ENCODE measurements around the gene NCK2. TPM values are rescaled to one million over a fixed set of nuclear protein-coding genes. Genes with fewer than 3 reads are reported as not detected.

The NCK2 gene
- total RNA-seq, 1 donor from 2014 or later = 51.1 TPM

DNA sequence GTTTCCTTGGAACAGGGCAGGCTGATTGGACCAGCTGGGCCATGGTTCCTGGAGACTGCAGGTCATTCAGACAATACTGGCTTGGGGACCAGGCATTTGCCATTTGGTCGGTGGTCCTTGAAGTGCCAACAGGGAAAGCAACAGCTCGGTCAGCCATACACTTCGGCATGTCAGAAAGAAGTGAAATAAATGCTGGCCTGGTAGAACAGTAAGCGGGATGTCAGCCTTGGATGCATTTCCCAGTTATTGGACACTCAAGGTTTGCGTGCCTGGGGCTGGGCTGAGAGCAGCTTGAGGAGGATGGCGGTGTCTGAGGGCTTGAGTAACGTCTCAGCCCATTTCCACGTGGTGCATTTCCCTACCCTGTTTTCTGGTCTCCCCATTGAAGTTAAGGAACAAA lies 75.4 kb downstream of the NCK2 start:
- no peak for DNase-seq

DNA sequence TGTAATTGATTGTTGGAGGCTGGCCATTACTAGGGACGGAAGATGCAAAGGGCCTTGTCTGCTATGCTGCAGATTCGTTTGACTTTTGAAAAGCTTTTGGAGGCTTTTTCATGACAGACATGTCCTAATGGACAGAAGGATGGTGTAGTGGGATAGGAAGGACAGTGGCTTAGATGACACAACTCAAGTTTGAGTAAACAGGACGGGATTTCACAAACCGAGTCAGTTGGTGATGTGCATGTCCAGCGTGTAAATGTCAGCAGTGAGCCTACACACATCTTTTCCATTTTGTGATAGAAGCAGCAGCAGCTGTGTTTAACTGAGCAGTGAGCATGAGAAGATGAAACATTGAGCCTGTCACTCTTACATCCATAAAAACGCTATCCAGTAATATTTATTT lies 76.0 kb downstream of the NCK2 start:
- DNase-seq = no peak

DNA sequence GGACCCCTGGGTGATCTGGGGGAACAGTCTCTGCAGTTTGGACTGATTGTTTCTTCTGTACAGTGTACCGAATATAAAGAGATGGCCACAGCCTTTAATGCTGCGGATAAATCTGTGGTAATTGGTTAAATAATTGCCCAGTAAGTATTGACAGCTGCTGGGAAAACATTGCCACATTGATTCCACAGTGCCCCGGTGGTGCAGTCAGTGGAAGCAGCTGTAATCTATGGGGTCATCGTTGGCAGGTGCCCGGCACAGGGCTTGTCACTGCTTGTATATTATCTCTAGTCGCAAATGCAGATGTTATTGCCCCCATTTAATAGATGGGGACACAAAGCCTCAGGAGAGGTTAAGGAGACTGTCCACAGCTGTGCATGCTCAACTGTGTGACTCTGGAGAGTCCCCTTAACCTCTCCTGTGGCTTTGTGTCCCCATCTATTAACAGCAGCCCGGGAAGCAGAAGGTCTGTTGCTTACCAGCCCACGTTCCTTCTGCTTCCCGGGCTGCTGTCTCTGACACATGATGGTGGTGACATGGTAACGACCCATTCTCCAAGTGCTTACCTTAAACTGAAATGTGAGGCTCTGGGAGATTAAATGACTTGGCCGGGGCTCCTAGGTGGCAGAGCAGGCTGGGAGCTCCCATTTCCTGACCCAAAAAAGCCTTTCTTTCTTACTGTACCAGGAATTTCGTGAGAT lies 76.9 kb downstream of the NCK2 start:
- no peak for DNase-seq

DNA sequence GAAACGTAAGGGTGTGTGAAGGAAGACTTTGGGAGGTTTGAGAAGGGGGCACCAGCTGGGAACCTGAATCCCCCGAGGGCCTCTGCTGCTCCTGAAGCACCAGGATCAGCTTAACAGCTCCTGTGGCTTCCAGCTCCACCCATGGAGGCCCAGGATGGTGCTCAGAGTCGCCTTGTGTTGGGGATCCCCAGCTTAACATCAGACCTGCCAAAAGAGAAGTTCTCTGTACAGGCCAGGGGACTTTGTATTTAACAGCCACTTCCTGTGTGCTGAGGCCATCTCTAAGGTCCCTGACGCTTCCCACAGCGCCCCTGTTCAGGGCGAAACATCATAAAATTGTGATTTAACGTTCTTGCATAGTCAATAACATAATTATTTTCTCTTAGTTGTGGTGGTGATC lies 77.5 kb downstream of the NCK2 start:
- no peak for DNase-seq

DNA sequence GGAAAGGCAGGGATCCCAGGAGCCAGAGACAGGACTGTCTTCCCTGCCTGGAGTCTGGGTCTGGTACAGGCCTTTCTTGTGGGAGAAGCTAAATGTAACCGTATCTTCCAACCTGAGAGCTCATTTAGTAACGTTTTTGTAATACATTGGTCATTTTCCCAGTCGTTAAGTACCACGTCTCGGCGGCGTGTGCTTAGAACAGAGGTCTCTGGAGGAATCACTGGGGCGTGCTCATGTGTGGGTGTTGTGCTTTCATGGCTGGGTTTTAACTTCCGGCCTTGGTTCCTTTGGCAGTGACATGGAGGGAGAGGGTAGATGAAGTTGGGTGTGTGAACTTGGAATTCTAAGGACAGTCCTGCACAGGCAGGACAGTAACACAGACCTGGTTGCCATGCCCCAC lies 79.7 kb downstream of the NCK2 start:
- DNase-seq = no peak

DNA sequence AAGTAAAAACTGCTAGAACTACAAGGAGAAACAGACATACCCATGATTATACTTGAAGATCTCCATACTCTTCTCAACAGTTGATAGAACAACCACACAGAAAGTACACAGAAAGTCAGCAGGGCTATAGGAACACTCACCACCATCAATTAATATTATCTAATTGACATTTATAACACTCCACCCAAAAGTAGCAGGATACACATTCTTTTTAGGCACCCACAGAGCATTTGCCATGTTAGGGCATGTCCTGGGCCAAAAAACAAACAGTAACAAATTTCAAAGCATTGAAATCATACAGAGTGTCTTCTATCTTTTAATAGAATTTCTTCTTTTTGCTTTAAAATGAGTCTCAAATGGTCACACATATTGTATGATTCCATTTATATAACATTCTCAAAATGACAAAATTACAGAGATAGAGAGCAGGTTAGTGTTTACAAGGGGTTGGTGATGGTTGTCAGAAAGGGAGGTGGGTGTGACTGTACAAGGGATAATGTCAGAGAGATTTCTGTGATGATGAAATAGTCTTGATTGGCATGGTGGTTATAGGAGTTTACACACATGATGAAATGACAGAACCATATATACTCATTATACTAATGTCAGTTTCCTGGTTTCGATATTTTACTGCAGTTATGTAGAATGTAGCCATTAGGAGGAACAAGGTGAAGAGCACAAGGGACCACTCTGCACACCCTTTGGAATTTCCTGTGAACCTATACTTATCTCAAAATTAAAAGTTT lies 82.8 kb downstream of the NCK2 start:
- DNase-seq = no peak

DNA sequence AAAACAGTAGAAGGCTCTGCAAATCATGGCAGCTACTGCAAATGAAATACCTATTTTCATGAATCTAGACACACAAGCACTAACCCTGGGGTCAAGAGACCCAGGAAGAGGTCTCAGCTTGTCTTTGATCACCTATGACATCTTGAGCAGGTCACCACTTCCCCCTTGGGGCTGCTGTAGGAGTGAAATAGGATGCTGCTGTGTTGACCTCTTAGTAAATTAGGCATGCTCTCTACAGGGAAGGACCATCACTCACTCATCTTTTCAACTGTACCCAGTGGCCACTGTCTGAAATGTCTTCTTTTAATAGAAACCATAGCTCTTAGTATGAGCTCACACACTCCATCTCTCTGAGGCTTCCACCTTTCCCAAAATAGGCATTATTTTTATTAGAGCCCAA lies 83.8 kb downstream of the NCK2 start:
- DNase-seq = no peak

DNA sequence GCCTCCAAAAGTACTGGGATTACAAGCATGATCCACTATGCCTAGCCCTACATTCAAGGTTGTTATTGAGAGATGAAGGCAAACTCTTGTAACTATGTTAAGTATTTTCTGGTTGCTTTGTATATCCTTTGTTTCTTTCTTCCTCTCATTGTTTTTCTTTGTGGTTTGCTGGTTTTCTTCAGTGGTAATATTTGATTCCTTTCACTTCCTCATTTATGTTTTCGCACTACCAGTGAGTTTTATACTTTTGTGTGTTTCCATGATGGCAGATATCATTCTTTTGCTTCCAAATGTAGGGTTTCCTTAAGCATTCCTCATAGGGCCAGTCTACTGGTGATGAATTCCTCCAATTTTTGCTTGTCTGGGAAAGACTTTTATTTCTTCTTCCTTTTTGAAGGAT lies 90.2 kb downstream of the NCK2 start:
- DNase-seq = no peak

DNA sequence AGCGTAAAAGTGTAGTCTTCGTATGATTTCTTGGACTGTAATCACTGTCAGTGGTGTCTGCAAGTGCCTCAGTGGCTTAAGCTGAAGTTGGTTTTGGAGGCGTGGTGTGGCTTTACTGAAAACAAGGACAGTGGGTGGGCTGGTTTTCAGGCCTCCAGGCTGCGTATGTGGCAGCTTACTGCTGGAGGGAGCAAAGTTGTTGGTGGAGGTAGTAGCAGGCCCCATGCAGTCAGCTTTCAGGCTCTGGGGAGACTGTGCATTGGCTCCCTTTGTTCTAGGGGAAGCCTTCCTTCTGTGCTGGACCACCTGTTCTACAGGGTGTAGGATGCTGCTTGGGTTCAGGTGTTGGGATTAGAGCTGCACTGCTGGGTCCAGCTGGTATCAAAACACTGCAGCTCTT lies 91.6 kb downstream of the NCK2 start:
- DNase-seq = no peak

DNA sequence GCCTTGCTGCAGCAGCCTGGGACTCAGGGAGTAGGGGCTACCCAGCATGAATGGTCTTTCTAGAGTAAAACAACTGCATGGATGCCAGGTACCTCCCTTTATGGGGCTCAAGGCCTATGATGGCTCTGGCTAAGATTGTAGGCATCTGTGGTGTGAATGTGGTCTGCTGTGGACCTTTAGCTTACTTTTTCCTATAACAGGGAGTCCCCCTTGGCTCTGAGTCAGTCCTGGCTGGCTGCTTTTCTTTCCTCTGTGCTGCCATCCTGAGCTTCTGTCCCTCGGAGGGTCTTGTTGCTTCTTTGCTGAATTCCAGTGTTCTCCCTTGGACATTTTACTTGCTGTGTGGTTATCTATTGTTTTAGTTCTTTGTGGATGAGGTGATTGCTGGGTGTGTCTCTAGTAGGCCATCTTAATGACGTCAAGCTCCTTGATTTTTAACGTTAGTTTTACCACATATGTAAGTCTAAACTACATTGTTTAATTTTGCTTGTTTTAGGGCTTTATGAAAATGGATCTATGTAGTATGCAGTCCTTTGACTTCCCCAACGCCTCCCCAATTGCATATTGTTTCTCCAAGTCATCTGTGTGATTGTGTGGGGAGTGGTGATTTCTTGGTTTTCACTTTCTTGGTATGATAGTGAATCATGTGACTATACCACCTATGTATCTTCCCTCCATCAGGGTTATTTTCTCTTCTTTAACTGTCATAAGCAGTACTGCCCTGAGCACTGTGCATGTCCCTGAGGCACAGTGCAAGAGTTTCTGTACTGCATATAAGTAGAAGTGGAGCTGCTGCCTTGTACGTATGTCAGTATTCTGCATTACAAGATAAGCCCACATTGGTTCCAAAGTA lies 92.4 kb downstream of the NCK2 start:
- DNase-seq = no peak

DNA sequence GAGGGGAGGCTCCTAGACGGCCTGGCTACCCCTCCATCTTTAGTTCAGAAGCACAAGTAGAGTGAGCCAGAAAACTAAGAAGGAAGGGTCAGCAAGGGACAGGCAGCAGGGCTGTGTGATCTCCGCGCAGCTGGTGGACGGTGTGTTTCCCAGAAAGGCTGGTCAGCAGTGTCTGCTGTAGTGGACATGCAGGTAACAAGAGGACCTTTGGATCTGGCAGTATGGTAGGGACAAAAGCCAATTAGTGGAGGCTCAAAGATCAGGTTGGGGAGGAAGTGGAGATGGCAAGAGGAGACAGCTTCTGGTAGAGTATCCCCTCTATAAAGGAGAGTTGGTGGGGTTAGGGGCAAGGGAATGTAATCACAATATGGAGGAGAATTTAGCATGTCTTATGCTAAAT lies 95.1 kb downstream of the NCK2 start:
- DNase-seq = no peak

DNA sequence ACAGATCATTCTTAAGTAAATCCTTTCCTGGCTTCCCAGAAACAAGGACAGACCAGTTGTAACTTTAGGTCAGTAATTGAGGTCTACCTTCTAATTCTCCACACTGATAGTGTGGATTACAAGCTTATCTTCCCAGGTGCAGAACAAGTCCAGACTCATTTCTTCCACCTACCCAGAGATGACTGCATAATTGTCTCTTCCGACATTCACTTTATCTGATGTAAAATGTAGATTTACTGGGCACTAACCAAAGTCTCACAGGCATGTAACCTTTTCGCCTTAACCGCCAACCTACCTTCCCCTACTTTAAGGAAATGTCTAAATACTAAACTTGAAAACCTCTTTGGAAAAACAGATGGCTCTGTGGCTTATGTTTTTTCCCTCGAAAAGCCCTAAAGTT lies 96.2 kb downstream of the NCK2 start:
- DNase-seq = no peak

DNA sequence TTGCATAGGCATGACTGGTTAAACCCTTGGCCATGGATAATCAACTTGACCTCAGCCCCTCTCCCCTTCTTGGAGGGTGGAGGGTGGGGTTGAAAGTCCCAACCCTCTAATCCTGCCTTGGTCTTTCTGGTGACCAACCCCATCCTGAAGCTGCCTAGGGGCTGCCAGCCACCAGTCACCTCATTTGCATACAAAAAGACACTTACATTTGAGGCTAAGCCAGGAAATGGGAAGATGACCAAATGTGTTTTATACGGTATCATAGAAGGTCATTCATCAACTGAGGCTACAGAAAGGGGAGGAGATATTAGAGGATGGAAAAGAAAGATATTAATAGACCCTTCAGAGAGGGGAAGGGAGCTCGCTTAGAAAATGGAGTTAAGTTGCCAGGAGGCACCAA lies 96.8 kb downstream of the NCK2 start:
- DNase-seq = no peak

DNA sequence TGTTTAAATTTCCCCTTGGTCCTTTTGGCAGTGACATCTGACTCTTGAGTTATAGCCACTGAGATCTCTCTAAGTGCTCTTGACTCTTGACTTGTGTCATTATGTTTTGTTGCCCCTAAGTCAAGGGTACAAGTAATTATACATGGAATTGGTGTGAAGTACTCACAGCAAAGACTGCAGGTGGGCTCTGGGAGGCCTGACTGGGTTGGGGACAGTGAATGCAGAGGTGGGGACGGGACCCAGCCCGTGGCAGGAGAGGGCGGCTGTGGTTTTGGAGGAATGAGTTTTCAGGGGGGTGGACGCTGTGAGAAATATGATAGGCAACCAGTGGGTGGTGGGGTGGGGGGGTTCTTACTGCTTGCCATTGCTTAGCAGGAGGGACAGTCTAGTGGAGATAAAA lies 97.8 kb downstream of the NCK2 start:
- no peak for DNase-seq

DNA sequence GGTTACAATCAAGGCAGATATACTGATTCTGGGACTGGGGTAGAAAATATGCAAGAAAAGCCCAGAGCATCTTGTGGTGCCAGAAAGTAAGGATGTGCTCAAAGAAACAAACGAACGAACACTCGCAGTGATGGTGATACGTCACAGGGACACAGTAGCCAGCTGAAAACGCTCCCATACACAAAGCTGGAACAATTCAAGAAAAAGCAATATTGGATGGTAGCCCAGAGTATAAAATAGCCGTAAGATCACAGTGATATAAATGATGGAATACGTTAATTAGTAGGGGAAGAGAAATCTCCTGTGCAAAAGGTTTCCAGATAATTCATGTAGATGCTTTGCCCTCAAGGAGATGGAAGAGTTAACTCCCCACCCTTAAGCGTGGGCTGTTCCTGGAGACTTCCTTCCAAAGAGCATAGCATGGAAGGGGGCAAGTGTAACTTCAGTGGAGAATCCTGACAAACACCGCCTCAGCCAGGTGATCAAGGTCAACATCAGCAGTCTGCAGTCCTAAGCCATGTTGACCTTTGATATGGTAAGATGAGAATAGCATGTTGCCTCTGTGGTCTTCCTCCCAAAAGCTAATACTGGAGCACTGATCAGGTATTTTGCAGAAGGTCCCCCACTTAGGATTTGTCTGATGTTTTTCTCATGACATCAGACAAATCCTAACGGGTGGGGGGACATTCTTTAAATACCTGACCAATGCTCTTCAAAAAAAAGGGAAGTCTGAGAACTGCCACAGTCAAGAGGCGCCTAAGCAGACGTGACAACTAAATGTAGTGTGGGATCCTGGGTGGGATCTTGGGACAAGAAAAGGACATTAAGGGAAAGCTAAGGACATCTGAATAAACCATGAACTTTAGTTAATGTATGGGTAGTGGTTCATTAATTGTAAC lies 99.0 kb downstream of the NCK2 start:
- no peak for DNase-seq

DNA sequence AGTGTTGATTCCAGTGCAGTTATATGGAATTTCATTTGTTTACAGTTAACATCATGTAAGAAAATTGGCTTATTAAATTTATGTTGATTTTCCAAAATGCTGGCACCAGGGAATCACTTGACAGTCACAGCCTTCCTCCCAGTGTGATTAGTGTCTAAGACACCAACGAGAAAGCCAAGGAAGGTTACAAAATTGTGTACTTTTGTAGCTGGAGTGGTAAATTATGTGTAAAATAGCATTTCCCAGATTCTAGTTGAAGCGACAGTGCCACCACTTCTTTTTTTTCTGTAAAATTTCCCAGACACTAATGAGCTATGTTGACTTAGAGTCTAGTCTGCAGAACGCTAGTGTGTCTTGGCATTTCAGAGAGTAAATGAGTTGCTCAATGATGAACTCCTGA lies 101.3 kb downstream of the NCK2 start:
- DNase-seq = no peak

DNA sequence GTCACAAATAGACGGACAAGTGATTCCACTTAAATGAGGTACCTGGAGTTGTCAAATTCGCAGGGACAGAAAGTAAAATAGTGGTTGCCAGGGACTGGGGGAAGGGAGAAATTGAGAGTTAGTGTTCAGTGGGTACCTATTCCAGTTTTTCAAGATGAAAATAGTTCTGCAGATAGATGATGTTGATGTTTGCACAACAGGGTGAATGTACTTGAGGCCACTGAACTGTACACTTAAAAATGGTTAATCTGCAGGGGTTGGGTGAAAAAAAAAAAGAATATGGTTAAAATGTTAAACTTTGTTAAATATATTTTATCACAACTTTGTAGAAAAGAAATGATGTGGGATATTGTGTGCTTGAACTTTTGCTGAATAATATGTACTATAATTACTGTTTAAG lies 102.3 kb downstream of the NCK2 start:
- DNase-seq = no peak

DNA sequence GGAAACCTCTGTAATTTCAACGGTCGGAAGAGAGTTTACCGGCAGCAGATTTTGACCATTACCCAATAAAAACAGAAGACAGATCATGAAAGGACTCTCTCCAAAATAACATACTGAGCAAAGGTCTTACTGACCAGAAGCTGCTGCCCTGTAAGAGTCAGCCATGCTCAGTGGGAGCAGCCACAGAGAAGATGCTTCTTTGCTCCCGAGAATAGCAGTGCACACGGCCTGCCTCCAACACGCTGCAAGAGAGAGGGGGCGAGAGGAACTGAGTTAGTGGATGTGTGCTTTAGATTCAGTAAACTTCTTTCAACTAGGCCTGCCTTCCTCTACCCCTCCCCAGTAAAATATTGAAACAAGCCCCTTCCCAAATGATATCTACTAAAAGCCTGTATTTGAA lies 103.7 kb downstream of the NCK2 start:
- no peak for DNase-seq

DNA sequence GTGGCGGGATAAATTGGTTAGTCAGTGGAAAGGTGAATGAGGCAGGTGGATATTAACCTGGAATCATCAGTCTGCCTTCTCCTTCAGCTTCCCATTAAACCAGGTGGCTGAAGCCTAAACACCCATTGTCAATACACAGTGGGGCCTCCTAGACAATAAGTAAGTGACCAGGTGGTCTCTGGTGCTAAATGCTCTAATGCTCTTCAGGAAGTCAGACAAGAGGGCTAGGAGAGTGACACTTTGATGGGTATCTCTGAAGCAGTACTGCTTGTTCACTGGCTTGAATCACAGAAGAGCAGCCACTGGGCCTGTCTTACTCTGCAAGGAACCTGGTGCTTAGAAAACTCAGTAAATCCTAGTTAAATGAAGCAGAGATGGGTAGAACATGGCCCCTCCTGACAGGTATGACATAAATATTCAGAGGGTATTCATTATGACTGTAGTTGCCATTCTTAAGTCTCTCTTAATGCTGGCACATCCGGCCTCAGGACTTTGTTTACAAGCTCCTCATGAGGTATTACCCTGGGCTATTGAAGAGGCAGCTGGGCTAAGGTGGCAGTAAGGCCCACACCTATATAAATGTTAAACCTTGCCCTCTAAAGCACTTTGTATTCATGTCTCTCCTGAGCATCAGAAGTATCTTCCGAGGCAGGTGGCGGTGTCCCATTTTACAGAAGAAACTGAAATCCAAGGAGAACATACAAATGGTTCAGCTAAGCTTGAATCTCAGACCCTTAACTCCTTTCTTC lies 104.9 kb downstream of the NCK2 start:
- no peak for DNase-seq

DNA sequence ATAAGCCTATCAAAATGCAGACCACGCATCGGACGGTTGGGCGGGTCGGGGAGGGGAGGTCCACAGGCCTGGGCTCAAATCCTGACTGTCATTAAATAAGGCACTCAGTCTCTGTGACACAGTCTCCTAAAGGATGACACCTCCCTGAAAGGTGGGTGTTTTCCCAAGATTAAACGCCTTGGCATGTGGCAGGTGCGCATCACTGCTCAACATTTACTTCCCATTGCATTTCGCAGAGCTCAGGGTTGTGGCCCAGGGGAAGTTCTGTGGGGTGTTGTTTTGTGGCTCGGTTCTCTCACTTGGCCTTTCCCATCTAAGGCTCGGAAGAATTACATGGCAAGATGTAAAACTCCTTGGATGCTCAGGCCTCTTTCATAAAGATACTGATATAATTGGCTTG lies 107.4 kb downstream of the NCK2 start:
- DNase-seq = no peak

DNA sequence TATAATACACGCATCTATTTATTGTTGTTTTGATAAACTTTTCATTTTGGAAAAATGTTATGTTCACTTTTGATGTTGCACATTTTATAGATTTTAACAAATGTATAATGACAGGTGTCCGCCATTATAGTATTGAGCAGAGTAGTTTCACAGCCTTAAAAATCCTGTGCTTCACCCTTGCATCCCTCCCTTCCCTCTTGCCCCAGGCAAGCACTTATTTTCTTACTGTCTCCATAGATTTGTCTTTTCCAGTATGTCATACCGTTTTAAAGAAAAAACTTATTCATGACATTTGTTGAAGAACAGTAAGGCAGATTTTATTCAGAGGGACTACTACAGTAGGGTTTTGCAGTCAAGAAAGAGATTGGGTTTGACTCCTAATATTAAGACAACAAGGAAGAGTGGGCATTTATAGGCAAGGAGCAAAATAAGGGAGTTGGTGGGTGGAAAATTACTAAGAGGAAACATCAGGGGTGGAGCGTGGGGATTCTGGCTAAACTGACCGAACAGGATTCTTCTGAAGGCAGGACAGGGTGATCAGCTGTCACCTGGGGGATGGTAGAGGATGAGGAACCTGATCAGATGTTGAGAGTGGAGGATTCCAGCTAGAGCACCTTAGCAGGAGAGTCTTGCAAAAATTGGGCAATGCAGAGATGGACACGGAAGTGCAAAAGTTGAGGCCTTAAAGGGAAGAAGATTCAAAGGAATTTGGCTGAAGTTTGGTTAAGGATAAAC lies 108.8 kb downstream of the NCK2 start:
- DNase-seq = no peak

Data from dermis blood vessel endothelial cell (primary cell).